C4-2B (cell line): ENCODE measurements around the gene GTF2F1.

Experiments used
- H3K27ac ChIP-seq: fragments of 450-650 bp; 2 replicates; pipeline ENCODE4 v1.5.1; 2017
- CTCF ChIP-seq: fragments of 450-650 bp; conservative IDR thresholded peaks from 2 replicates; pipeline ENCODE4 v1.5.1; 2017; ENCODE audit warnings: mild to moderate bottlenecking
- ZFX ChIP-seq: fragments of 450-650 bp; IDR thresholded peaks from 2 replicates; pipeline ENCODE4 v1.6.1; 2017

GTF2F1 gene

GRCh38 chr19:6378486-6378885, 14.5 kb downstream of the GTF2F1 start:
- no peak overlapping the region for H3K27ac ChIP-seq
- TF ChIP-seq ZFX, result no peak
- no peak for TF ChIP-seq CTCF

GRCh38 chr19:6378041-6378440, 14.9 kb downstream of the GTF2F1 start:
- no peak overlapping the region for H3K27ac ChIP-seq
- no peak for TF ChIP-seq ZFX
- TF ChIP-seq CTCF, result no peak

GRCh38 chr19:6376512-6377190, 16.3 kb downstream of the GTF2F1 start:
- no peak overlapping the region for H3K27ac ChIP-seq
- TF ChIP-seq ZFX (no peak), CTCF (no peak)

- no peak within 1 kb of the TSS for H3K27ac ChIP-seq
- no peak for TF ChIP-seq ZFX
These were observed 17.5 kb downstream of the GTF2F1 start, which contains the start of gene PSPN for GRCh38 chr19:6375411-6376010. TSS of gene PSPN (minus strand) at chr19:6375933. CDS start at chr19:6375849, 84 bp downstream.

- no peak overlapping the region; the same call in 1 of the 2 replicates for H3K27ac ChIP-seq
- TF ChIP-seq CTCF (no peak), ZFX (no peak)
These were observed 18.1 kb downstream of the GTF2F1 start for GRCh38 chr19:6374711-6375410.

GRCh38 chr19:6374161-6374709, 18.7 kb downstream of the GTF2F1 start:
- peak overlapping the region; percentile 98 for H3K27ac ChIP-seq

GRCh38 chr19:6373813-6374108, 19.2 kb downstream of the GTF2F1 start:
- peak overlapping the region; percentile 98 for H3K27ac ChIP-seq
- TF ChIP-seq CTCF (no peak), ZFX (no peak)

More at GRCh38 chr19:6374161-6374709, 18.7 kb downstream of the GTF2F1 start:
- TF ChIP-seq ZFX, result no peak
- TF ChIP-seq CTCF, result no peak
